ENCODE measurements around the gene RANBP2.

RANBP2 gene

DNA sequence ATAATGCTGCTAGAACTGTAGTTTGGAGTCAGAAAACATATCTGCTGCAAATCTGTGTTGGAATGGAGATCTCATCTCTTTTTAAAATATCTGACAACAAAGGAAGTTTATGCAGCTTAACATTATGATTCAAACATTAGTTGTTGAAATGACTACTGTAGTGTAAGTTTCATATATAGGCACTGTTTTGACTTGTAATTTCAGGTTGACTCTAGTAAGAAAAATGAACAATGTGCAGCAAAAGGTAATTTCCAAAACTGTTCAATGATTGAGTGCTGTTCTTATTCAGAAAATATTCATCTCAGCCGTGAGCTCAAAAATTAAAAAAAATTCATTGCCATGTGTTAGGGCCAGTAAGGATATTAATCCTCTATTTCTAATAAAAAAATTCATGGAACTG is 115.8 kb downstream of the RANBP2 start:
- TF ChIP-seq FOXM1 (IDR thresholded peaks at IDR 0.05; ENCODE audit: borderline replicate concordance, low read depth) (no peak), CEBPB (IDR thresholded peaks at IDR 0.05) (no peak), TAF1 (IDR thresholded peaks at IDR 0.05; ENCODE audit: low read depth) (no peak), TEAD4 (IDR thresholded peaks at IDR 0.05) (no peak), RAD21 (IDR thresholded peaks at IDR 0.05; ENCODE audit: low read depth) (no peak), EP300 (IDR thresholded peaks at IDR 0.05; ENCODE audit: borderline replicate concordance) (no peak), ZBTB7A (IDR thresholded peaks at IDR 0.05; ENCODE audit: low read depth) (no peak), REST (IDR thresholded peaks at IDR 0.05; ENCODE audit: low read depth) (no peak), EGR1 (IDR thresholded peaks at IDR 0.05) (no peak), TCF12 (IDR thresholded peaks at IDR 0.05; ENCODE audit: low read depth) (no peak), CREB1 (IDR thresholded peaks at IDR 0.05; ENCODE audit: low read depth) (no peak), YY1 (IDR thresholded peaks at IDR 0.05; ENCODE audit: low read depth) (no peak), NFIC (IDR thresholded peaks at IDR 0.05) (no peak)
- TF ChIP-seq, protein P1, sequence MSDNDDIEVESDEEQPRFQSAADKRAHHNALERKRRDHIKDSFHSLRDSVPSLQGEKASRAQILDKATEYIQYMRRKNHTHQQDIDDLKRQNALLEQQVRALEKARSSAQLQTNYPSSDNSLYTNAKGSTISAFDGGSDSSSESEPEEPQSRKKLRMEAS (IDR thresholded peaks at IDR 0.05), result no peak
- TF ChIP-seq, protein P2, sequence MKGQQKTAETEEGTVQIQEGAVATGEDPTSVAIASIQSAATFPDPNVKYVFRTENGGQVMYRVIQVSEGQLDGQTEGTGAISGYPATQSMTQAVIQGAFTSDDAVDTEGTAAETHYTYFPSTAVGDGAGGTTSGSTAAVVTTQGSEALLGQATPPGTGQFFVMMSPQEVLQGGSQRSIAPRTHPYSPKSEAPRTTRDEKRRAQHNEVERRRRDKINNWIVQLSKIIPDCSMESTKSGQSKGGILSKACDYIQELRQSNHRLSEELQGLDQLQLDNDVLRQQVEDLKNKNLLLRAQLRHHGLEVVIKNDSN (IDR thresholded peaks at IDR 0.05), result no peak

All from Ishikawa (cell line).